NCI-H748 (cell line): ENCODE data around the gene FAM193B.

Experiments used
- DNase-seq: peaks from one replicate; lab custom pipeline; 2025; ENCODE audit not compliant: unreplicated experiment; lab: John Stamatoyannopoulos, UW

FAM193B gene

DNA sequence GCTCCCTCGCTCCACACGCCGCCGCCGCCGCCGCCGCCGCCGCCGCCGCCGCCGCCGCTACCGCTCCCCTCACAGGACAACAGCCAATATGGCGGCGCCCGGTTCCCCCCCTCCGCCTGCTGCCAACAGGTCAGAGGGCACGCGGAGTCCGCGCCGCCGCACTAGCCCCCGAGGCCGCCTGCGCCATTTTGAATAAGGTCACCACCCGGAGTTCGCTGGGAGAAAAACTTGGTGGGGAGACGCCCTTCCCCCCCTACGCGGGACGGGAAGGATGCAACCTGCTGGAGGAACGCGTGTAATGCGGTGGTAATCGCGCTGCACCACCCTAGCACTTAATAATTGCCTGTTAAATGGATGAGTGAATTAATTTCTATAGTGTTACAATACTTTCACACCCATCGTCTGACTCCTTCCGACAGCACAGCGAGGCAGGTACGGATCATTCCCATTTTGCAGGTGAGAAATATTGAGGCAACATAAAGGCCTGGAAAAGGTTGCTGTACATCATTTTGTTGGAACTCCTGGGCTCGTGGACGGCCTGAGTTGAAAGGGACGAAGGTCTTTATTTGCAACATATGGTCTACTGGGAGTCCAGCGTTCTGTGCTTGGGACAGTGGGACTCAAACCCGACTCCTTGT, at the start of gene FAM193B:
TSS of gene FAM193B (minus strand) at position 90 of the 638 bp plus-strand sequence. CDS start 105 bp downstream, outside the sequence.
- DNase-seq: peak; percentile 94

DNA sequence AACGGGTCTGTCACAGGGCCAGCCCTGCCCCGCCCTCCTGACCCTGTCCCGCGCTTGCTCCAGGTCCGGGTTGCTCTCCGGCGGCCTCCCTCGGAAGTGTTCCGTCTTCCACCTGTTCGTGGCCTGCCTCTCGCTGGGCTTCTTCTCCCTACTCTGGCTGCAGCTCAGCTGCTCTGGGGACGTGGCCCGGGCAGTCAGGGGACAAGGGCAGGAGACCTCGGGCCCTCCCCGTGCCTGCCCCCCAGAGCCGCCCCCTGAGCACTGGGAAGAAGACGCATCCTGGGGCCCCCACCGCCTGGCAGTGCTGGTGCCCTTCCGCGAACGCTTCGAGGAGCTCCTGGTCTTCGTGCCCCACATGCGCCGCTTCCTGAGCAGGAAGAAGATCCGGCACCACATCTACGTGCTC, 49.8 kb upstream of the FAM193B start:
- DNase-seq: no peak

- DNase-seq: no peak
Measured at GRCh38 chr5:177603631-177604030, 49.3 kb upstream of the FAM193B start.

- no peak for DNase-seq
Measured at GRCh38 chr5:177602458-177602830, 48.1 kb upstream of the FAM193B start.

DNA sequence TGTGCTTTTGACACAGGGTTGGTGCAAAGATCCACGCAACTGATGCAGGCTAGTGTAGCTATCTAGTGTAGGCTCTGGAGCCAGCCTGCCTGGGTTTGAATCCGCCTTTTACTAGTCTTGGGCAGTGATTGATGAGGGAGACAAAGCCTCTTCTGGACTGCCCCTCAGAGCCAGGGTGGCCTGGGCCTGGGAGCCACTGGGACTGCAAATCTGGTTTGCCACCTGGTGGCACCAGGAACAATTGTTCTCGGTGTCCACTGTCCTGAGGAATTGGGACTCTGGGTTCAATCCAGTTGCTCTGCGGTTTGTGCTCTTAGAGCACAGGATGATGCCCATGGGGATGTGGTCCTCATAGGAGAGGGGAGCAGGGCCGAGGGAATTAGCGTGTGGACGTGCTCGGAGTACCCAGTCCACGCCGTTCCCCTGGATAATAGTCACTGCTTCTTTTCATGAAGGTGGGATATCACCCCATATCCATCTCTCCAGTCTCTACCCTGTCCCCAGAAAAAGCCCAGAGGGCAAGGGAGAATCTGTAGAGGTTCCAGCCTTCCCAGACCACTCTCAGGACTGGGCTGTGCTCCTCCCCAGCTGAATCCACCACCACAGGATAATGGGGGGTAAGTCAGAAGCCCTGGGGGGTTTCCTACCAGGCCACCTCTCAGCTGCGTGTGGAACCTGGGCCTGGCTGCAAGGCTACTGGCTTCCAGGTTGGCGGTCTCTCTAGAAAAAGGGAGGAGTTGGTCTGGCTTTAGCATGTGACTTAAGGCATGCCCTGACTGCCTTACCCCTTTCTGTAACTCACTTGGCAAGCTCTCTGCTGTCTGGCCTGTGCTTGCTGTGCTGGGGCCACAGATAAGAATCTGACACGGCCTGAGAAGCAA, 47.5 kb upstream of the FAM193B start:
- DNase-seq: peak; percentile 25

- no peak for DNase-seq
Measured at GRCh38 chr5:177601126-177601525, 46.8 kb upstream of the FAM193B start.

- DNase-seq: peak; percentile 48
Measured at GRCh38 chr5:177600508-177601018, 46.2 kb upstream of the FAM193B start.

DNA sequence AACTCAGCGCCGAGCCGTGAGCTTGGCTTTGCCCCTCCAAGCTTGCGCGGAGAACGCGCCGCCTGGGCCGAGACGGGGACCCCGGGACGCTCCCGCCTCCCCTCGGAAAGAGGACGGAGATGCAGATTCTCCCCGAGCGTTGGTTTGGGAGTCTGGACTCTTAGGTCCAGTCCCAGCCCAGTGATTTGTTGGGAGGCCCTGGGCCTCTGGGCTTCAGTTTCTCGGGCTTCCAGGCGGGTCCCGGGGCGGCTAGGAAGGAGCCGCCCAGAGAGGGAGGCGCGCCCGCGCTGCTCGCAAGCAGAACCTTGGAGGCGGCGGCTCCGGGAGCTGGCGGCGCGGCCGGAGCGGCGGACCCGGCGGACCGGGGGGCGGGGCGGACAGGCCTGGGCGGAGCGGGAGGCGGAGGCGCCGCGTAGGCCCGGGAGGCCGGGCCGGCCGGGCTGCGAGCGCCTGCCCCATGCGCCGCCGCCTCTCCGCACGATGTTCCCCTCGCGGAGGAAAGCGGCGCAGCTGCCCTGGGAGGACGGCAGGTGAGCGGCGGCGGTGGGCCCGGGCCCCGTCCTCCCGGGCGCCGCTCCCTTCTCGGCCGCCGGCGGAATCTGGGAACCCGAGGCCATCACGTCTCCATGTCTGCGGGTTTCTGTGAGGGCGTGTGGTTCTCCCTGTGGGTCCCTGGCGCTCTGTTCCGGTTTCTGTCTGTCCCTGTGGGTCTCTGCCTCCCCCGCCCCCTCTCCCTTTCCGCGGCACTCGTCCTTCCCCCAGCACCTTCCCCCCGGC, 45.6 kb upstream of the FAM193B start, which contains the start of gene B4GALT7:
TSS of gene B4GALT7 (plus strand) at position 402 of the 777 bp plus-strand sequence. CDS start at position 481, 79 bp downstream.
- peak; percentile 85 for DNase-seq

DNA sequence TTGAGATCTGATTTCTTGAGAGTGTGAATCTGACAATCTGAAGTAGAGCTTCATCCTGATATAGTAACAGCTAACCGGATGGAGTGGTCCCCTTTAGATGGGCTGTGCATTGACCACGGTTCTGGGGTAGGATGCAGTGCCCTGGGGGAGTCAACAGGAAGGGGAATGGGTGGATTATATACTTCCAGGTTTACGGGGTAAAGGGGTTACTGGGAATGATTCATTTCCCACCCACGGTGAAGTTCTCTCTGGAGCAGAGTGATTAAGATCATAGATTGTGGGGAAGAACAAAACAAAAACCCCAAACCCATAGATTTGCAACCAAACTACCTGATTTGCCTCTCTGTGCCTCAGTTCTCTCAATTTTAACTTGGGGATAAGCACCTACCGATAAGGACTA, 44.1 kb upstream of the FAM193B start:
- DNase-seq: no peak

GRCh38 chr5:177596775-177597238, 42.4 kb upstream of the FAM193B start:
- no peak for DNase-seq

GRCh38 chr5:177595991-177596774, 41.8 kb upstream of the FAM193B start:
- no peak for DNase-seq

GRCh38 chr5:177595026-177595585, 40.7 kb upstream of the FAM193B start:
- no peak for DNase-seq

- DNase-seq: no peak
Measured at GRCh38 chr5:177594071-177594470, 39.7 kb upstream of the FAM193B start.

GRCh38 chr5:177593511-177593910, 39.1 kb upstream of the FAM193B start:
- DNase-seq: no peak

DNA sequence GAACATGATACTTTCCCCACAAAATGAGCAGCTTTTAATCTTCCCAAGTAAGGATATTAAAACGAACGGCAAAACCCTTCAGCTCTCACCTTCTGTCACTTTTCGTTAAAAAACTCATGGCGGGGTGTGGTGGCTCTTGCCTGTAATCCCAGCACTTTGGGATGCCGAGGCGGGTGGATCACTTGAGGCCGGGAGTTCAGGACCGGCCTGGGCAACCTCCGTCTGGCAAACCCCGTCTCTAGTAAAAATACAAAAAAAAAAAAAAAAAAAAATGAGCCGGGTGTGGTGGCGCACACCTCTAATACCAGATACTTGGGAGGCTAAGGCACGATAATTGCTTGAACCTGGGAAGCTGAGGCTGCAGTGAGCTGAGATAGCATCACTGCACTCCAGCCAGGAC, 38.5 kb upstream of the FAM193B start:
- DNase-seq: no peak

GRCh38 chr5:177592010-177592834, 37.9 kb upstream of the FAM193B start, which contains the start of gene TMED9:
Gene TMED9 (plus strand): TSS chr5:177592203. CDS start chr5:177592215, 12 bp downstream.
- DNase-seq: peak; percentile 94

GRCh38 chr5:177591690-177592009, 37.3 kb upstream of the FAM193B start:
- DNase-seq: no peak

DNA sequence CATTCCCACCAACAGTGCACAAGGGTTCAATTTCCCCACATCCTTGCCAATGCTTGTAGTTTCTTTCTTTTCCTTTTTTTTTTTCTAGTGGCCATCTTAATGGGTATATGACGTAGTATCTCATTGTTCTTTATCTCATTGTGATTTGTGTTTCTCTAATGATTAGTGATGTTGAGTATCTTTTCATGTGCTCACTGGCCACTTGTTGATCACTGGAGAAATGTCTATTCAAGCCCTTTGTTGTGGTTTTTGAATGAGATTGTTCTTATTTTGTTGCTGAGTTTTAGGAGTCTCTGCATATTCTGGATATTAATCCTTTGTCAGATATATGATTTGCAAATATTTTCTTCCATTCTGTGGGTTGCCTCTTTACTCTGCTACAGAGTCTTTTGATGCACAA, 36.0 kb upstream of the FAM193B start:
- DNase-seq: no peak

DNA sequence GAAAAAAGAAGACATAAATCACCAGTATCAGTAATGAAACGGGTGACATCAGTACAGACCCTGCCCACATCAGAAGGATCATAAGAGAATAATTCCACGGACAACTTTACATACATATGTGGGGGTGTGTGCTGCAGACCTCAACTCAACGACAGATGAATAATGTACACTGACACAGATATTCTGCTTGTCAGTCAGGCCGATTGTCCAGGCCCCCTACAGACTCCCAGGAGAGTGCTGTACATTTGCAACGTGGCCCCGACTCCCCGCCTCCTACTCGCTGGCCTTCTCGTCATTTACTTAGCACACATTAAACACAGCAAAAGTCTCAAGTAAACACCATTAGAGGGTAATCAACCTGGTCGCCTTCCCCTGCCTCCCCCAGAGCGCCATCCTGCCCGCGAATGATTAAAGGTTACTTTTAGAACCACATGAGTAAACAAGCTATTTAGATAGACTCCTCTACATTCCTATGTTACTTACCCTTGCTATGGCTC, 34.1 kb upstream of the FAM193B start:
- DNase-seq: peak; percentile 82
